Loucy (cell line): ENCODE measurements around the gene ZNF513.

ENCODE experiments used
- EZH2phosphoT487 ChIP-seq: fragments of 200-600 bp; IDR thresholded peaks from 2 replicates; pipeline ENCODE4 v1.6.1; 2018; ENCODE audit warnings: antibody characterized with exemption, mild to moderate bottlenecking, moderate library complexity, borderline replicate concordance
- TF ChIP-seq, protein P1 (sequence below): fragments of 200-600 bp; sonication (generic); conservative IDR thresholded peaks from 2 replicates; pipeline ENCODE4 v1.5.1; 2014; ENCODE audit warnings: mild to moderate bottlenecking, antibody characterized with exemption, low read length

DNA sequence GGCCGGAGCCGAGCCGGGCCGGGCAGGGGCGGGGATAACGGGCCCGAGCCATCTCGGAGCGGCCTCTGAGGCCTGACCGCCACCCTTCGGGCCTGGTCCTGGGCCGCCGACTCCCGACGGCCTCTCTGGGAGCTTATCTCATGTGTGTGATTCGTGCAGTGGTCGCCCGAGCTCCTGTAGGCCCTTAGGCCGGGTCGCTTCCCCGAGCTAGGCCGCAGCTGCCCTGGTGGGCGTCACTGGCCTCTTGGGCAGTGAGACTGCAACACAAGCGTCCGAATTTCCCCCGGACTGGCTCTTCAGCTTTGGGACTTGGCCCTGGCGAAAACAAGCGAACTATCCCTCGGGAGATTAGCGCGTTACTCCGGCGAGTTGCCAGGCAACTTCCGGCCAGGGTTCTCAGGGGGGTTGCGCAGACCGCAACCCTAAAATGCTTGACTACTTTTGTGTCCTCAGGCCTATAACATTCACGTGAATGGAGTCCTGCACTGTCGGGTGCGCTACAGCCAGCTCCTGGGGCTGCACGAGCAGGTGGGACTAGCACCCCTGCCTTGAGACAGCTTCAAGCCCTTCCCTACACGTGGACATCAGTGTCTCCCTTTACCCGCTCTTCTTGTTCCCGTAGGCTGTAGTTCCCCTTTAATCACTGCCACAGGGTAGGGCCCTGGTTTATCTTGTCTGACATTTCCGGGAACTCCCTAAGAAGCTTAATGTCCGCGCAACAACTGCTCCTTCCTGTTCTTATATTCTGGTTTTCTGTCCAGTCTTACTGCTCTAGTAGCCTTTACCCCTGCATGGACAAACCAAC lies 9.5 kb downstream of the ZNF513 start:
- TF ChIP-seq, protein P1, sequence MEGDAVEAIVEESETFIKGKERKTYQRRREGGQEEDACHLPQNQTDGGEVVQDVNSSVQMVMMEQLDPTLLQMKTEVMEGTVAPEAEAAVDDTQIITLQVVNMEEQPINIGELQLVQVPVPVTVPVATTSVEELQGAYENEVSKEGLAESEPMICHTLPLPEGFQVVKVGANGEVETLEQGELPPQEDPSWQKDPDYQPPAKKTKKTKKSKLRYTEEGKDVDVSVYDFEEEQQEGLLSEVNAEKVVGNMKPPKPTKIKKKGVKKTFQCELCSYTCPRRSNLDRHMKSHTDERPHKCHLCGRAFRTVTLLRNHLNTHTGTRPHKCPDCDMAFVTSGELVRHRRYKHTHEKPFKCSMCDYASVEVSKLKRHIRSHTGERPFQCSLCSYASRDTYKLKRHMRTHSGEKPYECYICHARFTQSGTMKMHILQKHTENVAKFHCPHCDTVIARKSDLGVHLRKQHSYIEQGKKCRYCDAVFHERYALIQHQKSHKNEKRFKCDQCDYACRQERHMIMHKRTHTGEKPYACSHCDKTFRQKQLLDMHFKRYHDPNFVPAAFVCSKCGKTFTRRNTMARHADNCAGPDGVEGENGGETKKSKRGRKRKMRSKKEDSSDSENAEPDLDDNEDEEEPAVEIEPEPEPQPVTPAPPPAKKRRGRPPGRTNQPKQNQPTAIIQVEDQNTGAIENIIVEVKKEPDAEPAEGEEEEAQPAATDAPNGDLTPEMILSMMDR, result no peak
- no peak for TF ChIP-seq EZH2phosphoT487
